ENCODE measurements around the gene SPAG16. TPM values are rescaled to one million over a fixed set of nuclear protein-coding genes. Genes with fewer than 3 reads are reported as not detected.
"Not testable (repeated sequence)": the region's sequence is repeated elsewhere in the genome, so short reads cannot be mapped to it uniquely, and the experiment has no call there.

Gene SPAG16
- total RNA-seq, 1 experiment from 2014 or later = 13.0 TPM

- in situ Hi-C loops (cut with HindIII; ENCODE audit: low pct_unique_long_range_greater_than_20kb, low sequenced_read_pairs) = no loop called here
- TF ChIP-seq POLR2AphosphoS5 (IDR thresholded peaks at IDR 0.05; ENCODE audit: low read depth, low read length) (no peak), CTCF (IDR thresholded peaks at IDR 0.05) (no peak), REST (IDR thresholded peaks at IDR 0.05; ENCODE audit: insufficient read depth in 1 of 2, low read depth in 2 of 2, low read length in 1 of 2) (no peak), SIN3A (IDR thresholded peaks at IDR 0.05; ENCODE audit: borderline replicate concordance, insufficient read depth, low read depth, low read length) (no peak), TCF7L2 (IDR thresholded peaks at IDR 0.05; ENCODE audit: low read depth, low read length) (no peak)
- CTCF ChIA-PET = no interaction called here
- H3K9me3 ChIP-seq (ENCODE audit: control insufficient read depth, insufficient read depth, low read depth, low read length) = no peaks in the 10 kb centered on the region
- no peak overlapping the region for H3K27ac ChIP-seq (ENCODE audit: low read length)
- no peaks in the 10 kb centered on the region for H3K4me1 ChIP-seq (ENCODE audit: control insufficient read depth, insufficient read depth, low read length)
- DNase-seq (ENCODE audit: low read depth, low spot score) (no peak), ATAC-seq (no peak)
- no TSS peak for BruUV-seq (replicated peaks)
- H3K36me3 ChIP-seq (ENCODE audit: control insufficient read depth, insufficient read depth, low read length) = no peaks in the 10 kb centered on the region
- intact Hi-C loops (cut with micrococcal nuclease; ENCODE audit: unreplicated experiment) = no loop called here
- POLR2A ChIA-PET = no interaction called here
- H3K27me3 ChIP-seq (ENCODE audit: control insufficient read depth, insufficient read depth, low read length) = no peaks in the 10 kb centered on the region
- H3K4me3 ChIP-seq (ENCODE audit: low read depth in 2 of 2, low read length in 2 of 2) = no peak overlapping the region
Observed at GRCh38 chr2:213353419-213353818, 69.2 kb downstream of the SPAG16 start.

- TF ChIP-seq POLR2AphosphoS5 (IDR thresholded peaks at IDR 0.05; ENCODE audit: low read depth, low read length) (no peak), SIN3A (IDR thresholded peaks at IDR 0.05; ENCODE audit: borderline replicate concordance, insufficient read depth, low read depth, low read length) (no peak), REST (IDR thresholded peaks at IDR 0.05; ENCODE audit: insufficient read depth in 1 of 2, low read depth in 2 of 2, low read length in 1 of 2) (no peak), TCF7L2 (IDR thresholded peaks at IDR 0.05; ENCODE audit: low read depth, low read length) (no peak), CTCF (IDR thresholded peaks at IDR 0.05) (no peak)
- no peaks in the 10 kb centered on the region for H3K27me3 ChIP-seq (ENCODE audit: control insufficient read depth, insufficient read depth, low read length)
- no peaks in the 10 kb centered on the region for H3K4me1 ChIP-seq (ENCODE audit: control insufficient read depth, insufficient read depth, low read length)
- ChIA-PET CTCF (no interaction called here), POLR2A (no interaction called here)
- H3K4me3 ChIP-seq (ENCODE audit: low read depth in 2 of 2, low read length in 2 of 2) = no peak overlapping the region
- intact Hi-C loops (cut with micrococcal nuclease; ENCODE audit: unreplicated experiment) = no loop called here
- DNase-seq (ENCODE audit: low read depth, low spot score) = no peak
- no peaks in the 10 kb centered on the region for H3K36me3 ChIP-seq (ENCODE audit: control insufficient read depth, insufficient read depth, low read length)
- BruUV-seq (replicated peaks) = no TSS peak
- ATAC-seq = no peak
- H3K27ac ChIP-seq (ENCODE audit: low read length) = no peak overlapping the region
- in situ Hi-C loops (cut with HindIII; ENCODE audit: low pct_unique_long_range_greater_than_20kb, low sequenced_read_pairs) = no loop called here
- H3K9me3 ChIP-seq (ENCODE audit: control insufficient read depth, insufficient read depth, low read depth, low read length) = no peaks in the 10 kb centered on the region
Observed at GRCh38 chr2:213376644-213377043, 92.4 kb downstream of the SPAG16 start.

- H3K27me3 ChIP-seq (ENCODE audit: control insufficient read depth, insufficient read depth, low read length); BruUV-seq (replicated peaks); H3K4me1 ChIP-seq (ENCODE audit: control insufficient read depth, insufficient read depth, low read length); H3K9me3 ChIP-seq (ENCODE audit: control insufficient read depth, insufficient read depth, low read depth, low read length); DNase-seq (ENCODE audit: low read depth, low spot score); ATAC-seq; H3K27ac ChIP-seq (ENCODE audit: low read length); POLR2A ChIA-PET; in situ Hi-C loops (cut with HindIII; ENCODE audit: low pct_unique_long_range_greater_than_20kb, low sequenced_read_pairs); H3K36me3 ChIP-seq (ENCODE audit: control insufficient read depth, insufficient read depth, low read length); intact Hi-C loops (cut with micrococcal nuclease; ENCODE audit: unreplicated experiment); H3K4me3 ChIP-seq (ENCODE audit: low read depth in 2 of 2, low read length in 2 of 2); CTCF ChIA-PET: not testable (repeated sequence)
Observed at GRCh38 chr2:213407027-213407426, 122.8 kb downstream of the SPAG16 start.

All from Panc1 (cell line).